HCT116 (cell line): Measurements from ENCODE around the gene KRT6A. TPM values are rescaled to one million over a fixed set of nuclear protein-coding genes. Genes with fewer than 3 reads are reported as not detected.

Experiments
- ATAC-seq: fragments of 200-7000 bp; cut with Tn5 transposase; 2 replicates; pipeline ENCODE4 v1.9.1; 2020; ENCODE audit warnings: mild to moderate bottlenecking, moderate library complexity
- BruUV-seq: library from RNA; stranded (reverse); fragments of 400-500 nt; replicated peaks from 2 replicates; lab custom pipeline; 2021; lab: Mats Ljungman, UMichigan
- CTCF ChIA-PET: fragments of 300-600 bp; sonication (Branson Sonifier 250); formaldehyde crosslinking; loops from one replicate; lab custom pipeline; 2021; ENCODE audit warnings: antibody characterized with exemption; lab: Charles Lee
- POLR2A ChIA-PET: fragments of 300-600, 350-600 bp; sonication (Branson Sonifier 250); formaldehyde crosslinking; loops from one replicate; lab custom pipeline; 2021; ENCODE audit warnings: antibody characterized with exemption; lab: Charles Lee
- RAD21 ChIA-PET, 2 experiments: fragments of 300-600 bp; sonication (Branson Sonifier 250); formaldehyde crosslinking; loops; one replicate each; lab custom pipeline; 2023; ENCODE audit warnings: low total read pairs in 2 of 2; ENCODE audit not compliant: uncharacterized antibody in 2 of 2, unreplicated experiment in 2 of 2, low non-redundant PET in 1 of 2; lab: Charles Lee
- DNase-seq: peaks from one replicate; pipeline ENCODE4 v3.0.0-alpha.2; 2010; ENCODE audit warnings: low read depth, low spot score
- H2AFZ ChIP-seq: fragments of 200-600 bp; shearing (Covaris generic), sonication (generic); 2 replicates; pipeline ENCODE4 v1.6.1; 2017; ENCODE audit warnings: low read depth, mixed run types, mixed read lengths, antibody characterized with exemption, low read length; ENCODE audit not compliant: poor library complexity, severe bottlenecking
- H3K27ac ChIP-seq: 2 replicates; pipeline ENCODE4 v1.5.1; 2012; ENCODE audit warnings: low read depth, low read length
- H3K27me3 ChIP-seq: fragments of 200-600 bp; sonication (generic); 2 replicates; pipeline ENCODE4 v1.6.1; 2016; ENCODE audit warnings: mixed run types, low read length, mixed read lengths; ENCODE audit not compliant: insufficient read depth
- H3K36me3 ChIP-seq, 2 experiments: fragments of 200-500 bp in 1 of 2; fragments of 200-600 bp in 1 of 2; sonication (Bioruptor generic) in 1 of 2; sonication (generic) in 1 of 2; 2 replicates each; pipeline versions ENCODE4 v1.5.1 to v1.6.1; 2014 to 2016; ENCODE audit warnings: low read length in 2 of 2, inconsistent platforms in 1 of 2, mixed read lengths in 1 of 2, mixed run types in 1 of 2; ENCODE audit not compliant: insufficient read depth in 2 of 2, control insufficient read depth in 1 of 2
- H3K4me1 ChIP-seq, 2 experiments: fragments of 200-600 bp in 1 of 2; sonication (generic) in 1 of 2; 2 replicates each; pipeline versions ENCODE4 v1.5.1 to v1.6.1; 2012 to 2017; ENCODE audit warnings: low read length in 2 of 2, inconsistent platforms in 1 of 2, mild to moderate bottlenecking in 1 of 2, mixed read lengths in 1 of 2, mixed run types in 1 of 2, moderate library complexity in 1 of 2; ENCODE audit not compliant: insufficient read depth in 2 of 2, control insufficient read depth in 1 of 2
- H3K4me2 ChIP-seq: fragments of 200-600 bp; sonication (generic); 2 replicates; pipeline ENCODE4 v1.6.1; 2017; ENCODE audit warnings: mixed run types, low read length, mixed read lengths
- H3K4me3 ChIP-seq, 2 experiments: fragments of 200-600 bp in 1 of 2; sonication (generic) in 1 of 2; replicated peaks in 1 of 2; 2 replicates each; pipeline ENCODE4 v1.5.1; 2011 to 2016; ENCODE audit warnings: low read length in 2 of 2, control low read depth in 1 of 2, low read depth in 1 of 2, mild to moderate bottlenecking in 1 of 2, mixed read lengths in 1 of 2, mixed run types in 1 of 2
- H3K79me2 ChIP-seq: fragments of 200-600 bp; sonication (generic); 2 replicates; pipeline ENCODE4 v1.6.1; 2017; ENCODE audit warnings: mild to moderate bottlenecking, mixed run types, low read length, moderate library complexity, mixed read lengths; ENCODE audit not compliant: insufficient read depth
- H3K9ac ChIP-seq: fragments of 200-600 bp; sonication (generic); 2 replicates; pipeline ENCODE4 v1.6.1; 2016; ENCODE audit warnings: low read length, mixed read lengths
- H3K9me2 ChIP-seq: fragments of 200-600 bp; sonication (generic), shearing (Covaris generic); 2 replicates; pipeline ENCODE4 v1.6.1; 2017; ENCODE audit warnings: mixed run types, mild to moderate bottlenecking, moderate library complexity; ENCODE audit not compliant: insufficient read depth
- H3K9me3 ChIP-seq, 2 experiments: fragments of 200-500 bp in 1 of 2; fragments of 200-600 bp in 1 of 2; sonication (Bioruptor generic) in 1 of 2; sonication (generic) in 1 of 2; 2 replicates each; pipeline ENCODE4 v1.6.1; 2014 to 2017; ENCODE audit warnings: low read length in 2 of 2, mixed read lengths in 2 of 2, inconsistent platforms in 1 of 2, low read depth in 1 of 2, mild to moderate bottlenecking in 1 of 2, mixed run types in 1 of 2, moderate library complexity in 1 of 2; ENCODE audit not compliant: control insufficient read depth in 1 of 2, insufficient read depth in 1 of 2
- H4K20me1 ChIP-seq: fragments of 200-600 bp; sonication (generic), shearing (Covaris generic); 2 replicates; pipeline ENCODE4 v1.6.1; 2017; ENCODE audit warnings: mixed run types, mild to moderate bottlenecking, moderate library complexity; ENCODE audit not compliant: insufficient read depth
- ATF3 ChIP-seq: IDR thresholded peaks from 2 replicates; pipeline ENCODE4 v1.6.1; 2012
- CEBPB ChIP-seq: IDR thresholded peaks from 2 replicates; pipeline ENCODE4 v1.6.1; 2012; ENCODE audit warnings: low read depth
- CTCF ChIP-seq, 3 experiments: fragments of 200-600 bp in 1 of 3; sonication (generic) in 1 of 3; IDR thresholded peaks in 2 of 3; conservative IDR thresholded peaks in 1 of 3; 2 replicates each; pipeline ENCODE4 v1.5.1; 2012 to 2017; ENCODE audit warnings: low read depth in 2 of 3, low read length in 2 of 3, antibody characterized with exemption in 1 of 3, borderline replicate concordance in 1 of 3, control low read depth in 1 of 3, mild to moderate bottlenecking in 1 of 3, mixed read lengths in 1 of 3, mixed run types in 1 of 3, moderate library complexity in 1 of 3; ENCODE audit not compliant: insufficient read depth in 1 of 3
- EGR1 ChIP-seq: IDR thresholded peaks from 2 replicates; pipeline ENCODE4 v1.6.1; 2012; ENCODE audit warnings: low read depth
- ELF1 ChIP-seq: IDR thresholded peaks from 2 replicates; pipeline ENCODE4 v1.6.1; 2012; ENCODE audit warnings: low read depth, borderline replicate concordance
- EZH2 ChIP-seq: fragments of 200-600 bp; sonication (generic); IDR thresholded peaks from 2 replicates; pipeline ENCODE4 v1.6.1; 2017; ENCODE audit warnings: antibody characterized with exemption, mixed run types
- EZH2phosphoT487 ChIP-seq: fragments of 200-600 bp; IDR thresholded peaks from 2 replicates; pipeline ENCODE4 v1.6.1; 2018; ENCODE audit warnings: antibody characterized with exemption, borderline replicate concordance
- FOSL1 ChIP-seq: IDR thresholded peaks from 2 replicates; pipeline ENCODE4 v1.6.1; 2012; ENCODE audit warnings: low read depth
- JUND ChIP-seq: IDR thresholded peaks from 2 replicates; pipeline ENCODE4 v1.6.1; 2012
- POLR2AphosphoS5 ChIP-seq: IDR thresholded peaks from 2 replicates; pipeline ENCODE4 v1.6.1; 2011; ENCODE audit warnings: mild to moderate bottlenecking, low read depth, low read length, moderate library complexity
- RAD21 ChIP-seq: IDR thresholded peaks from 2 replicates; pipeline ENCODE4 v1.6.1; 2012; ENCODE audit warnings: low read depth, mild to moderate bottlenecking
- SIN3A ChIP-seq: IDR thresholded peaks from 2 replicates; pipeline ENCODE4 v1.6.1; 2012; ENCODE audit warnings: low read depth
- SP1 ChIP-seq: IDR thresholded peaks from 2 replicates; pipeline ENCODE4 v1.6.1; 2012; ENCODE audit warnings: low read depth
- SRF ChIP-seq: IDR thresholded peaks from 2 replicates; pipeline ENCODE4 v1.6.1; 2012; ENCODE audit warnings: low read depth
- TCF7L2 ChIP-seq: IDR thresholded peaks from 2 replicates; pipeline ENCODE4 v1.7.0; 2011; ENCODE audit warnings: borderline replicate concordance, inconsistent platforms; ENCODE audit not compliant: insufficient read depth, insufficient read length; ENCODE audit errors: extremely low read depth
- YY1 ChIP-seq: IDR thresholded peaks from 2 replicates; pipeline ENCODE4 v1.6.1; 2011; ENCODE audit warnings: low read length, low read depth, moderate library complexity, mild to moderate bottlenecking; ENCODE audit not compliant: insufficient replicate concordance; ENCODE audit errors: extremely low read depth
- ZFX ChIP-seq: fragments of 450-650 bp; IDR thresholded peaks from 2 replicates; pipeline ENCODE4 v1.6.1; 2017
- ZNF274 ChIP-seq: fragments of 200-500 bp; sonication (Bioruptor generic); IDR thresholded peaks from 2 replicates; pipeline ENCODE4 v1.6.1; 2014; ENCODE audit warnings: mild to moderate bottlenecking, low read depth, low read length, inconsistent platforms
- intact Hi-C: fragments of 100-400 bp; cut with micrococcal nuclease; formaldehyde crosslinking; loops from 2 replicates; pipeline ENCODE4 v1.10.0; 2022
- total RNA-seq: library from RNA; stranded (reverse); gene quantifications from one replicate; pipeline ENCODE4 v1.2.1, GENCODE V29; 2021; ENCODE audit not compliant: unreplicated experiment

Gene KRT6A
- total RNA-seq, 1 experiment from 2014 or later, result 0.66 TPM

GRCh38 chr12:52537101-52537500, 44.0 kb upstream of the KRT6A start:
- H3K36me3 ChIP-seq, result no peaks in the 10 kb centered on the region
- ATAC-seq (no peak), DNase-seq (no peak)
- no peak overlapping the region for H2AFZ ChIP-seq
- no peaks in the 10 kb centered on the region for H3K79me2 ChIP-seq
- POLR2A ChIA-PET, result no interaction called here
- RAD21 ChIA-PET, result no interaction called here
- no peak for TF ChIP-seq EGR1
- TF ChIP-seq FOSL1, result no peak
- no peak for TF ChIP-seq ZNF274
- H3K27ac ChIP-seq, result no peak overlapping the region
- H3K9me3 ChIP-seq, result no peaks in the 10 kb centered on the region
- CTCF ChIA-PET, result no interaction called here
- no TSS peak for BruUV-seq
- H3K4me1 ChIP-seq, result peaks cover 13 to 15% of the 10 kb centered on the region in 2 experiments
- no peak overlapping the region for H3K4me3 ChIP-seq
- no peaks in the 10 kb centered on the region for H3K27me3 ChIP-seq
- no peak overlapping the region for H3K4me2 ChIP-seq
- intact Hi-C loops, result no loop called here
- H3K9me2 ChIP-seq, result no peaks in the 10 kb centered on the region
- no peak overlapping the region for H3K9ac ChIP-seq
- H4K20me1 ChIP-seq, result no peaks in the 10 kb centered on the region

- Histone ChIP-seq H3K9me3 (no peaks in the 10 kb centered on the region), H3K27me3 (no peaks in the 10 kb centered on the region), H2AFZ (no peak overlapping the region), H3K27ac (no peak overlapping the region), H3K4me3 (no peak overlapping the region), H3K4me1 (peaks cover 13 to 15% of the 10 kb centered on the region in 2 experiments), H3K36me3 (no peaks in the 10 kb centered on the region), H3K9me2 (no peaks in the 10 kb centered on the region), H3K4me2 (no peak overlapping the region), H4K20me1 (no peaks in the 10 kb centered on the region), H3K9ac (no peak overlapping the region), H3K79me2 (no peaks in the 10 kb centered on the region)
- intact Hi-C loops, result no loop called here
- ChIA-PET POLR2A (no interaction called here), CTCF (interaction anchor here (1.2 kb wide), 1 partner anchor 229 kb away, joined by 3 read pairs; no protein-coding TSS in a partner anchor), RAD21 (no interaction called here)
- ATAC-seq (no peak), DNase-seq (no peak)
- no peak for TF ChIP-seq SIN3A
- TF ChIP-seq FOSL1, result no peak
- no peak for TF ChIP-seq SRF
- no peak for TF ChIP-seq ELF1
- TF ChIP-seq JUND, result no peak
- no peak for TF ChIP-seq CEBPB
- no peak for TF ChIP-seq ZNF274
- TF ChIP-seq POLR2AphosphoS5, result no peak
- TF ChIP-seq CTCF (IDR thresholded peaks at IDR 0.05 in 2 of 3, conservative IDR thresholded peaks at IDR 0.05 in 1 of 3; ENCODE audit: borderline replicate concordance in 1 of 3, insufficient read depth in 1 of 3, low read depth in 2 of 3, low read length in 2 of 3), result no peak
- no peak for TF ChIP-seq EZH2phosphoT487
- no peak for TF ChIP-seq EZH2
- no peak for TF ChIP-seq RAD21
- TF ChIP-seq TCF7L2, result no peak
- TF ChIP-seq ZFX, result no peak
- TF ChIP-seq YY1, result no peak
- TF ChIP-seq ATF3, result no peak
- TF ChIP-seq SP1, result no peak
- no peak for TF ChIP-seq EGR1
- BruUV-seq, result no TSS peak
Measured at GRCh38 chr12:52535574-52535973, 42.5 kb upstream of the KRT6A start.
